NCI-H1048 (cell line): ENCODE data around the gene HELZ.
"Not testable (repeated sequence)": the region's sequence is repeated elsewhere in the genome, so short reads cannot be mapped to it uniquely, and the experiment has no call there.

Experiments used
- DNase-seq: peaks from one replicate; lab custom pipeline; 2025; lab: John Stamatoyannopoulos, UW

The HELZ gene

DNA sequence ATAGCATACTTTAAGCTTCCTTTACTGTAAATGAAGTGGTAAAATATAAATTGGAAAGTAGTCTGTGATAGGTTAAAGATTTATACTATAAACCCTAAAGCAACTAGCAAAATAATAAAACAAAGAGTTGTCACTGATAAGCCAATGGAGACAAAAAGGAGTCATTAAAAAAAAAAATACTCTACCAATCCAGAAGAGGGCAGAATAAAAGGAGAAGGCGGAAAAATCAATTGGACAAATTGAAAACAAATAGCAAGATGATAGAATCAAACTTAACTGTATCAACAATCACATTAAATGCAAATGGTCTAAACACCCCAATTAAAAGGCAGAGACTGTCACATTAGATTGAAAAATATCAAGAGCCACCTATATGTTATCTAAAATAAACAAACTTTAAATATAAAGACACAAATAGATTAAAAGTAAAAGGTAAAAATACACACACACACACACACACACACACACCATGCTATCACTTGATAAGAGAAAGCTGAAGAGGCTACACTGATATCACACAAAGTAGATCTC, 128.9 kb downstream of the HELZ start:
- no peak for DNase-seq

DNA sequence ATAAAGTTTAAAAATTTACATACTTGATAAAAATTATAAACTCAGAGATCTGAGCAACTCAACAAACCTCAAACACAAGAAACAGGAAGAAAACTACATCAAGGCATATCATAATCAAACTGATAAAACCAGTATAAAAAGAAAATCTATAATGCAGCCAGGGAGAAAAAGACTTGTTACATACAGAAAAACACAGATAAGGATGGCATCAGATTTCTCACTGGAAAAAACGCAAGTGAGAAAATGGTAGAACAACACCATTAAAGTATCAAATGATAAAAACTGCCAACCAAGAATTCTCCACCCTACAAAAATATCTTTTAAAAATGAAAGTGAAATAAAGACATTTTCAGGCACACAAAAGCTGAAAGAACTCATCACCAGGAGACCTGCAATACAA, 129.6 kb downstream of the HELZ start:
- no peak for DNase-seq

DNA sequence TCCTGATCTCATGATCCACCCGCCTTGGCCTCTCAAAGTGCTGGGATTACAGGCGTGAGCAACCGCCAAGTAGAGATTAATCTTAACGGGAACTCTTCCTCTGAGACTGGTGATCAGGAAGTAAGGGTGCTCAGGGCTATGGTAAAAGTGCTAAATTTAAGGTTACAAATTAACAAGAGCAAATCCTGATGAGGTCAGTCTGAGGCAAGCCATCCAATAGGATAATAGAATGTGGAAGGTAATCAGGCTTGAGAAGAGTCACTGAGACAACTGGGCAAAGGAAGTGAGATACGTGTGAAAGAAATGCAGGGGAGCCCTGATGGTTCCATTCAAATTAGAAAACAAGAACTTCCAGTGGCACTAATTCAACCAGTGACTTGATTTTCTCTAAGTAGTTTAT, 131.5 kb downstream of the HELZ start:
- DNase-seq, result no peak

DNA sequence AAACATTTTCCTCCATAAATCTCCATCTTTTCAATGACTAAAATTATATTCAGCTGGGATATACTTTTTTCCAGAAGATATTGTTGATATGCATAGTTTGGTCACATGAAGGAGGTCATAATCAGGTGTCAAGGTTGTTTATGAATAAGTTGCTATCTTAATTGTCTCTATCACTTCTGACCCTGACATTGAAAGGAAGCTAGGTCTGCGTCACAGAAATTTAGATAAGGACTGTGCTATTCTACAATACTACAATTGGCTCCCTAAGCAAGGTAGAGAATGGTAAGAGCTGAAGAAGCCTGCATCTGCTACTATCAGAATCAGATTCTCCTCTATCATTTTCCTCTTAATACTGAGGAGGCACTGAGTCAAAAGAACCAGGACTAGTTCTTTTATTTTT, 133.2 kb downstream of the HELZ start:
- DNase-seq, result no peak

DNA sequence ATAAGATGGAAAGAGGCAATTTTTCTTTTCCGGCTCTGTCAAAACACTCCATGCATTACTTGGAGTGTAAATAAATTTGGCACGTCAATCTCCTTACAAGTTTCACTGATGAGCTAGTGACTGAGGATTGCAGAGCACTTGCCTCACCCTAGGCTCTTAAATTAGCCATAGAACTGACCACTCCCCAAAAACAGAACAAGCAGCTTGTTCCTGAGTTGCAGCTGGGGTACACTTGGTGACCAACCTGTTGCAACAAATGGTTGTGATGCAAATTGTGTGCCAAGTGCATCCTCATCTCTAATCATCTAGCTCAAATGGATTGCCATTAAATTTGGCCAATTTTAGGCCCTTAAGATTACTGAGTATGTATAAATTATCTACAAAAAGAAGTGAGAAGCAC, 133.7 kb downstream of the HELZ start:
- no peak for DNase-seq

DNA sequence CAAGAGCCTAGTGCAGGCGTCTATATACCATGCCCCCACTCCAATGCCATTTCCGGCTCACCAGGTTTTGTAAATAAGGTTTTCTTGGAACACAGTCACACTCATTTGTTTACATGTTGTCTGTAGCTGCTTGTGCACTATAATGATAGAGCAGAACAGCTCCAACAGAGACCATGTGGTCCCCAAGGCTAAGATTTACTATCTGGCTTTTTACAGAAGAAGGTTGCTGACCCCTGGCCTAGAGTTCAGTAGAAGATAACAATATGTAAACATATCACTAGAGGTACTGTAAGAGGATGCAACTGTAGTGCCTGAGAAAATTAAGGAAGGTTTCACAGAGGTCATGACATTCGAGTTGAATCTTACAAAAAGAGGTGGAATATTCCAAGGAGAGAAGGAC, 134.4 kb downstream of the HELZ start:
- no peak for DNase-seq

DNA sequence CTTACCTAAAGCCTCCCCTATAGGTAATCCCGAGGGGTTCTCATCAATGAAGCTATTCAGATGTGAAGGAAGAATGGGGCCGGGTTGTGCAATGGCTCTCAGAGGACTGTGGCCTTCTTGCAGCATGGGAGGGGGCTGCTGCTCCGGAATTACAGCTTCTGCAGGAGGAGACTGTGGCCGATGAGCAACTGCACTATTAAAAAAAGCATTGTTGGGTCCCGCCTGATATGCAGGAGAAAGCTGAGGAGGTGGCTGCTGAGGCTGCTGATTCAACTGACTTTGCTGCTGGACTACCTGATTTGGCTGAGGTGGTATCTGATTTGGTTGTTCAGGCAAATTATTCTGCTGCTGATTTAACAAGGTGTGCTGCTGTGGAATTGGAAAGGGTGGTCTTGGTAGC, 135.9 kb downstream of the HELZ start:
- DNase-seq, result no peak

DNA sequence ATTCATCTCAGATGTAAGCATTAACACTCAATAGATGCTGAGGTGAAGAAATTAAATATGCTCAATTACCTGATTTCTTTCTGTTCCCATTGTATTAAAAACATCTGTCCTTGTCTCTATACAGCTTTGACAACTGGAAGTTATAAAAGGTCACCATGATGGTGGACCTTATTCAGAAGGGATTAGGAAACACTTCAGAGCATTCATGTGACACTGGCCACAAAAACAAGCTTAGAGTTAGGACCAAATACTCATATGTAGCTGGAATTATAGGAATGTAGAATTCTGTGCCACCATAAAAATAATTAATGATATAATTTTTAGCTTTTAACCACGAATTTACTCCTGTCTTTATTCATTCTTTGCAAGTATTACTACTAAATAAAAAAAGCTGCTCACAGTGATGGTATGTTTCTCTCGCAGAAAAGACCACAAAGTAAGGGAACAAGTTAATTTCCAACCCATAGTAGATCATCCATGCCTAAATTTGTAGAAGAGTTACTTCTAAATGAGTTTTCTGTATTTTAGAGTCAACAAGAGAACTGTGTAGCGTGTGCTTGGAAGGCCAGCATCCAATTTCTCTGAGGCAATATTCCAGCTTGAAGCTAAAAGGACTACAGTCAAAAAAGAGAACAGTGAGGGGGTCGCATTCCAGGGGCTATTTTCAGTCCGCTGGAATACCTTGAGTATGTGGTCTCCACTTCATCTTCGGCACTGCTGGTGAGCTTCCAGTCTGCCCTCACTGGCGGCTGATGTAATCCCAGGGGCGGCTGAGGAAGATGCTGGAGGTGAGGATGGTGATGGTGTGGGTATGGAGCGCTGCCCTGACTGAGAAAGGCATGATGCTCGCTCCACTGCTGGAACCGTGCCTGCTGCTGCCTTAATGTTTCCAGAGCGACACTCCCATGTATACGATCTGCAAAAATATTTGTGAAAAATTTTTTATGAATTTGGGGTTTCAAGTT, 136.9 kb downstream of the HELZ start:
- DNase-seq, result no peak

DNA sequence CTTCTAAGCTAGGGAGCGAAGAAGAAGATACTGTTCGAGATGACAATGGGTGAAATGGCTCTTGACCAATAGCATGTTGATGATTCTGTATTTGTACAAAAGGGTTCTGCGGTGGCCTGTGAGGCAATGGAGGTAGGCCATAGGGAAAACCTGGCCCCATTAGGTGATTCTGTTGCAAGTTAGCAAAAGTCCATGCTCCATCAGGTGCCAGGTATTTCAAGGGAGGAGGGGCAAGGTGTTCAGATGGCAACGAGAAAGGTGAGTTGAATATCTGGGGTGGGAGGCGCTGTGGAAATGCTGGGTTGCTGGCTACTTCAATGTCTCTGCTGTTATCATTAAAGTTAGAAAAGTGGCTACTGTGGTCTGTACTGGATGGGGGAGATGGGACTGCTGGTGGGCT, 137.8 kb downstream of the HELZ start:
- DNase-seq, result no peak

DNA sequence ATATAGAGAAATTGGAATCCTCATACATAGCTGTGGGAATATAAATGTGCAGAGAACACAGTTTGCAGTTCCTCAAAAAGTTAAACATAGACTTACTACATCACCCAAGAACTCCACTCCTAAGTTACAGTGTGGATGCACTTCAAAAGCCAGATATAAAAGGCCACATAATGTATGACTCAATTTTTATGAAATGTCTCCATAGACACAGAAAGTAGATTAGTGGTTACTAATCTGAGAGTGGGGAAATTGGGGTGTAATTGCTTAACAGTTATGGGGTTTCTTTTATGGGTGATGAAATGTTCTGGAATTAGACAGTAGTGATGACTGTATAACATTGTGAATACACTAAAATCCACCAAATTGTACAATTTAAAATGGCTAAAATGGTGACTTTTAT, 139.8 kb downstream of the HELZ start:
- no peak for DNase-seq

DNA sequence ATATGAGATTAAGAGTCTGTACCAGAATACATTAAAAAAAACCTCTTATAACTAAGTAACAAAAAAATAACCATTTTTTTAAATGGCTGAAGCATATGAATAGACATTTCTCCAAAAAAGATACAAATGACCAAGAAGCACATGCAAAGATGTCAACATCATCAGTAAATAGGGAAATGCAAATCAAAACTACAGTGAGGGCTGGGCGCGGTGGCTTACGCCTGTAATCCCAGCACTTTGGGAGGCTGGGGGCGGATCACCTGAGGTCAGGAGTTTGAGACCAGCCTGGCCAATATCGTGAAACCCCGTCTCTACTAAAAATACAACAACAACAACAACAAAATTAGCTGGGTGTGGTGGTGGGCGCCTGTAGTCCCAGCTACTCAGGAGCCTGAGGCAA, 140.4 kb downstream of the HELZ start:
- DNase-seq, result not testable (repeated sequence)

DNA sequence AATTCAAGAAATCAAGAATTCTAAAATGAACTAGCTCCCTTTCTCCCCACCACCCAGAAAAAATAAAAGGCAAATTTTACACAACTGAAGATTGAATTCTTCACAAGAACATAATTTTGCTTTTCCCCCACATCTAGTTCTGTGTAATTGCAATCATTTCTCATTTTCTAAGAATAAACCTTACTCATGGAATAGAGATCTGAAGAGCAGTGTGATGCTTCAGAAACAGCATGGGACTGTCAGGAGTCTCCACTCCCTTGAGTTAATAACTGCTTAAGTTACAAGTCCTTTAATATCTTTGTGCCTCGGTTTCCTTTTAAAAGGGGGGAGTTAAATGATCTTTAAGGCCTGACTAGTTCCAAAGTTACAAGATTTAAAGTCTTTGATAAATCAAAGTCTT, 147.0 kb downstream of the HELZ start:
- DNase-seq, result no peak

DNA sequence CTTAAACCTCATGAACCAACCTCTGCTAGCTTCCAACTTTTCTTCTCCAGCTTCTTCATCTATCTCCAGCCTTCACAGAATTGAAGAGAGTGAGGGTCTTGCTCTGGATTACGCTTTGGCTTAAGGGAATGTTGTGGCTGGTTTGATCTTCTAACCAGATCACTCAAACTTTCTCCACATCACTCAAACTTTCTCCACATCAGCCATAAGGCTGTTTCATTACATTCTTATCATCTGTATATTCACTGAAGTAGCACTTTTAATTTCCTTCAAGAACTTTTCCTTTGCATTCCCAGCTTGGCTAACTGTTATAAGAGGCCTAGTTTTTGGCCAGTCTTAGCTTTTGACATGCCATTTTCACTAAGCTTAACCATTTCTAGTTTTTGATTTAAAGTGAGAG, 148.4 kb downstream of the HELZ start:
- DNase-seq, result no peak

DNA sequence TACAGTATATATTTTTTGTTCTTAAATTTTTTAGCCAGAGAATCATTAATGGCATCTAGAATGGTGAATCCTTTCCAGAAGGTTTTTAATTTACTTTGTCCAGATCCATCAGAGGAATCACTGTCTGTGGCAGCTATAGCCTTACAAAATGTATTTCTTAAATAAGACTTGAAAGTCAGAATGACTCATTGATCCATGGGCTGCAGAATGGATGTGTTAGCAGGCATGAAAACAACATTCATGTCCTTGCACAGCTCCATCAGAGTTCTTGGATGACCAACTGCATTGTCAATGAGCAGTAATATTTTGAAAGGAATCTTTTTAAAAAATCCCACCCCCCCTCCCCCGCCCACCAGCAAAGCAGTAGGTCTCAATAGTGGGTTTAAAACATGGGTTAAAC, 149.2 kb downstream of the HELZ start:
- DNase-seq, result no peak

DNA sequence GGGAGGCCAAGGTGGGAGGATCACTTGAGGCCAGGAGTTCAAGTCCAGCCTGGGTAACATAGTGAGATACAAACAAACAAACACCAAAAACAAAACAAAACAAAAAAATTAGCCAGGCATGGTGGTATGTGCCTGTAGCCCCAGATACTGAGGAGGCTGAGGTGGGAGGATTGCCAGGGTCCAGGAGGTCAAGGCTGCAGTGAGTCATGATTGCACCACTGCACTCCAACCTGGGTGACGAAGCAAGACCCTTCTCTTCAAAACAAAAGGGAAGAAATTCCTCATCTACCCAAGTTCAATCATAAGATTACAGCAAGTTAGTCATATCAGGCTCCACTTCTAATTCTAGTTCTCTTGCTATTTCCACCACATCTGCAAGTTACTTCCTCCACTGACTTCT, 149.7 kb downstream of the HELZ start:
- not testable (repeated sequence) for DNase-seq

DNA sequence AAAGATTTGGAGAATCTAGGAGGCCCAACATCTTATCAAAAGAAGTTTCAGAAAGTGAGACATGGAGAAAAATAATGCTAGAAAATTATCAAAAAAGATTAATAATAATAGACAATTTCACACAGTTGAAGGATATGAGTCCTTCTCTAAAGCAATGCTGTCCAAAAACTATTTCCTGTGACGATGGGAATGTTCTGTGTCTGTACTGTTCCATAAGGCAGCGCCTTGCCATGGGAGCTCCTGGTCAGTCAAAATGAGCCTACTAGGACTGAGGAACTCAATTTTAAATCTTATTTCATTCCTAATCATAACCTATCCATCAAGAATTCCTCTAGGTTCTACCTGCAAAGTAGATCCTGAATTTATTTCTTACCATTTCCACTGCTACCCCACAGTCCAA, 151.6 kb downstream of the HELZ start:
- DNase-seq, result no peak

DNA sequence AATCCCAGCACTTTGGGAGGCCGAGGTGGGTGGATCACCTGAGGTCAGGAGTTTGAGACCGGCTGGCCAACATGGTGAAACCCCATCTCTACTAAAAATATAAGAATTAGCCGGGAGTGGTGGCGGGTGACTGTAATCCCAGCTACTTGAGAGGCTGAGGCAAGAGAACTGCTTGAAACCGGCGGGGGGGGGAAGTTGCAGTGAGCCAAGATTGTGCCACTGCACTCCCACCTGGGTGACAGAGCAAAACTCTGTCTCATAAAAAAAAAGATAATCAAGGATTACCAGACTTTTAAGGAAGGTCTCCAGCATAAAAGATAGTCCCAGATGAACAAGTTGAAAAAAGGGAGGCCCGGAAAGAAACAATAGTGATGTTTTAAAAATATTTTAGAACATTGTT, 152.3 kb downstream of the HELZ start:
- not testable (repeated sequence) for DNase-seq

DNA sequence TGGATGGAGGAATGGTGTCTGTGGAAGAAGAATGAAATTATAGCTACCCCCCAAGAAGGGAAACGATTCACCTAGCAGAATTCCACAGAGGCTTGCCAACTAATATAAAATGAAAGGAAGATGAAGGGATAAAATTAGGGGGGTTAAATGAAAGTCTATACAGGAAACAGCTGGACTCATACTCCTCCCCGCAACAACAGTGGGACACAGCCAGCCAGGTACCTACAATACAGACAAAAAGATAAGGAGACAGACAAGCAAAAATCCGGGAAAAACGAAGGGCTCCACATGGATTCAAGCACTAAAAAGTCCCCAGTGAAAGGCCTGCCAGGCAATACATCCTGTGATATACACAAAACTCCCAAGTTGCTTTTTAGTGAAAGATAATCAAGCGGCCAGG, 152.7 kb downstream of the HELZ start:
- DNase-seq, result no peak

DNA sequence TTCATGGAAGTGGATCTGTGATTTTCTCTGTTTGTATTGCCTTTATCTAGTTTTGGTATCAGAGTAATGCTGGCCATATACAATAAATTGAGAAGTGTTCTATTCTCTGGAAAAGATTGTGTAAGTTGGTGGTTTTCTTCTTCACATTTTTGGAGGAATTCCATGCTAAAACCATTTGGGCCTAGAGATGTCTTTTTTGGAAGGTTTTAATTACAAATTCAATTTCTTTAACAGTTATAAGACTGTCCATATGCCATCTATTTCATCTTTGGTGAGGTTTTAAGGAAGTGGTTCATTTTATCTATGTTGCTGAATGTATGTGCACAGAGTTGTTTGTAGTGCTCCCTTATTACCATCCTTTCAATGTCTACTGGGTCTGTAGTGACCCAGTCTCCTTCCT, 154.7 kb downstream of the HELZ start:
- no peak for DNase-seq

DNA sequence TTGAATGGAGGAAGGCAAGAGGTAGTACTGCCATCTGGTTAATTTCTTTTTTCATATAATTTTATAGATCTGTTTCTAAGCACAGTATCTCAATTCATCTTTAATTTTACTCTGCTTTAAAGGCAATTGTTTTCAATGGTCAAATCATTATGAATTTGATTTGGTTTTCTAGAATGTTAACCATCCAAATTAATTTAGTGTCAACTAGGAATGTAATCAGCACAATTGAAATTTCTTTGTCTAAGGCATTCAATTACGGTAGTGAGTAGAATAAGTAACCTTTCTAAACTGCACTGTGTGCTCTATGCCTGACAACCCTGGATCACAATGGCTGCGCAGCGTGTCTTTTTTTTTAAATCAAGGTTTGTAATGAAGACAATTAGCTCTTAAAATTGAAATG, 156.4 kb downstream of the HELZ start:
- DNase-seq, result no peak

DNA sequence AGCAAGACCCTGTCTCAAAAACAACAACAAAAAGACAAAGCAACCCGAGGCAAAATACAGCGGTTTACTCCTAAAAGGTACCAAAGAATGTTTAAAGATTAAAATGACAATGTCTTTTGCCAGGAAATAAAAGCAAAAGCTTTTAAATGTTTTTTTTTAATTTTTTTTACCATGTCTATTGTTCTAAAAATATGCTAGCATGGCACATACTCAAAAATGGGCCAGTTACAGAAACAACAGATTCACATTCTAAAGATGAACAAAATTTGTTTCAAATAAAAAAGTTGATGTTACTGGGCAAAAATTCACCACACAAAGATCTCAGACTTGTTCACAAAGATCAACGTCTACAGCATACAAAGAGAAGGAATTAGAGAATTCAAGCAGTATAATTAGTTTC, 159.6 kb downstream of the HELZ start:
- DNase-seq, result no peak

DNA sequence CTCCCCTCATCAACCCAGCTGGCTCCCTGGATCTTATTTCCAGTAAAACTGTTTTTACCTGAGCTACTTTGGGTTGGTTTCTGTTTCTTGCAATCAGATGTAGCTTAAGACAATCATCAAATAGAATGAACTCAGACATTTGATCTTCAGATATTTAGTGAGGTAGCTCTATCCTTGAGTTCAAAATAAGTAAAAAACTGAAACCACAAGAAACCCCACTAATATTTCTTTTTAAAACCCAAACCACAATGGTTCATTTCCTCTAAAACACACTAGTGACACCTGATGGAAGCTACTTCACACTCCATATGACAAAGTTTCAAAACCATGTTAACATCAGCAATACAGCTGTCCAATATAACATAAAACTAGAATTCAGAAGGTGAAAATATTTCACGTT, 162.9 kb downstream of the HELZ start:
- DNase-seq, result no peak

DNA sequence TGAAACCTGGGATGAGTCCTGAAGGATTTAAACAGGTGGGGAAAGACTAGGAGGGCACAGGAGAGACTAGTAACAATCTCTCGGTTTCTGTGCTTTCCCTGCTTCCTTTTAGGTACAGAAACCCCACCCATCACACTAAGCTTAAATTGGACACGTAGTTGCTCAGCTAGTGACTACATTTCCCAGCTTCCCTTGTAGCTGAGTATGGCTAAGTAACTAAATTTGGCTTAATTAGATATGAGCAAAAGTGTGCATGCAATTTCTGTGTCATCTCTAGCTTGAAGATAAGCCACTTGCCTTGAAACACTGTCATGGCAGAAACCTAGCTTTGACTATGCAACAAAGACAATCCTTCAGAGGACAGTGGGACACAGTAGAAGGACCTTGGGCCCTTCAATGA, 164.2 kb downstream of the HELZ start:
- no peak for DNase-seq

DNA sequence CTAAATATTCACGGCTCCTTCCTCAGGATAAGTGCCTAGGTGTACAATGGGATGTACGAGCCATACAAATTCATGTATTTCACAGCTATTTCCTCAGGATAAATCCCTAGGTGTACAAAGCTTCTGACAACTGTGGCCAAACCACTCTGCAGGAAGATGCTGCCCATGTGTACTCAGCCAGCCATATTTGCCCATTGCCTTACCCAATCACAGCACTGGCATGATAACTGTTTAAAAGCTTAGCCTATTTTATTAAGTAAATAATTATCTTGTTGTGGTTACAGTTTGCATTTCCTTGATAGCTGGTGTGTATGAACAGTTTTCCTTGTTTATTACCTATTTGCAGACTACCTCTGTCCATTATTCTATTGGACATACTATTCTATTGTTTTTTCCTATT, 165.5 kb downstream of the HELZ start:
- DNase-seq, result no peak
